K562 (cell line): ENCODE data around the gene SDS. TPM values are rescaled to one million over a fixed set of nuclear protein-coding genes. Genes with fewer than 3 reads are reported as not detected.

ENCODE experiments used
- ESRRA ChIP-seq: fragments of 450-650 bp; IDR thresholded peaks from 2 replicates; pipeline ENCODE4 v1.6.1; 2014; ENCODE audit warnings: low read depth, mild to moderate bottlenecking, moderate library complexity, borderline replicate concordance
- ETS2 ChIP-seq: IDR thresholded peaks from 2 replicates; pipeline ENCODE4 v1.6.1; 2016; ENCODE audit warnings: borderline replicate concordance, missing genetic modification characterization, mild to moderate bottlenecking, moderate library complexity, missing compliant biosample characterization; ENCODE audit not compliant: poor library complexity, severe bottlenecking
- GABPA ChIP-seq: fragments of 200-800 bp; sonication (Bioruptor generic); conservative IDR thresholded peaks from 2 replicates; pipeline ENCODE4 v1.6.1; 2016; ENCODE audit warnings: low read depth, missing genetic modification characterization, missing compliant biosample characterization
- HEY1 ChIP-seq: fragments of 250-450 bp; sonication (Bioruptor Pico); IDR thresholded peaks from 2 replicates; pipeline ENCODE4 v1.5.0; 2020; ENCODE audit warnings: mild to moderate bottlenecking, moderate library complexity, borderline replicate concordance
- JUN ChIP-seq, 2 experiments: sonication (generic) in 1 of 2; formaldehyde crosslinking in 1 of 2; IDR thresholded peaks; 2 replicates each; pipeline versions ENCODE4 v1.6.1 to v1.8.0; 2012 to 2022; ENCODE audit warnings: borderline replicate concordance in 2 of 2, mild to moderate bottlenecking in 2 of 2, improper control_type of control experiment in 1 of 2, low read depth in 1 of 2, low read length in 1 of 2, missing genetic modification reagents in 1 of 2
- KLF6 ChIP-seq: fragments of 250-450 bp; sonication (Bioruptor Pico); IDR thresholded peaks from 2 replicates; pipeline ENCODE4 v1.4.0; 2020; ENCODE audit warnings: mild to moderate bottlenecking, moderate library complexity, borderline replicate concordance
- MAZ ChIP-seq, 2 experiments: fragments of 450-650 bp in 1 of 2; sonication (generic) in 1 of 2; formaldehyde crosslinking; IDR thresholded peaks in 1 of 2; conservative IDR thresholded peaks in 1 of 2; 2 replicates each; pipeline versions ENCODE4 v1.4.0 to v1.5.0; 2020; ENCODE audit warnings: mild to moderate bottlenecking in 1 of 2, missing genetic modification reagents in 1 of 2
- NBN ChIP-seq: fragments of 450-650 bp; IDR thresholded peaks from 2 replicates; pipeline ENCODE4 v1.6.1; 2016; ENCODE audit warnings: low read depth, mild to moderate bottlenecking
- PHF20 ChIP-seq: fragments of 450-650 bp; IDR thresholded peaks from 2 replicates; pipeline ENCODE4 v1.6.1; 2018; ENCODE audit not compliant: partially characterized antibody
- POLR2AphosphoS5 ChIP-seq: IDR thresholded peaks from 2 replicates; pipeline ENCODE4 v1.6.1; 2011; ENCODE audit warnings: mild to moderate bottlenecking, low read depth, low read length, moderate library complexity; ENCODE audit not compliant: control insufficient read depth, insufficient read depth
- POLR2G ChIP-seq: fragments of 200-400 bp; formaldehyde crosslinking; IDR thresholded peaks from 2 replicates; pipeline ENCODE4 v1.6.1; 2017; ENCODE audit warnings: low read depth, mild to moderate bottlenecking, antibody characterized with exemption, low read length, moderate library complexity
- ZBTB17 ChIP-seq: fragments of 450-650 bp; formaldehyde crosslinking; IDR thresholded peaks from 2 replicates; pipeline ENCODE4 v1.4.0; 2020; ENCODE audit warnings: mild to moderate bottlenecking
- ZNF134 ChIP-seq: fragments of 250-450 bp; sonication (Bioruptor Pico); conservative IDR thresholded peaks from 2 replicates; pipeline ENCODE4 v1.4.0; 2020
- ZNF589 ChIP-seq: fragments of 200-800 bp; sonication (Bioruptor generic); IDR thresholded peaks from 2 replicates; pipeline ENCODE4 v1.6.1; 2016; ENCODE audit warnings: low read depth, missing genetic modification characterization, missing compliant biosample characterization
- ZNF717 ChIP-seq: fragments of 250-450 bp; sonication (Bioruptor Pico); IDR thresholded peaks from 2 replicates; pipeline ENCODE4 v1.5.0; 2021
- ZNF778 ChIP-seq: fragments of 450-650 bp; formaldehyde crosslinking; IDR thresholded peaks from 2 replicates; pipeline ENCODE4 v1.4.0; 2020; ENCODE audit warnings: mild to moderate bottlenecking, moderate library complexity
- polyA plus RNA-seq, 8 experiments: library from polyadenylated mRNA; depleted of rRNA in 4 of 8; stranded (reverse) in 5 of 8; unstranded in 3 of 8; fragments of >200 nt; fragmentation: Nextera tagmentation in 2 of 8; fragmentation: Illumina TruSeq in 1 of 8; extraction: Ambion mirVana in 2 of 8; extraction: Trizol in 1 of 8; gene quantifications; 2 replicates each; pipeline versions ENCODE4 v1.2.1 to v1.2.3, GENCODE V29; 2011 to 2014; ENCODE audit warnings: inconsistent platforms in 1 of 8, missing spikeins in 1 of 8
- total RNA-seq, 7 experiments: library from RNA; depleted of rRNA in 6 of 7; stranded (reverse); fragments of >200 nt in 6 of 7; fragmentation: Illumina TruSeq in 2 of 7; extraction: Trizol in 2 of 7; gene quantifications; 2 replicates each; pipeline versions ENCODE4 v1.2.1 to v1.2.3, GENCODE V29; 2011 to 2021; ENCODE audit warnings: low replicate concordance in 1 of 7
- TF ChIP-seq, protein P1 (sequence below): fragments of 450-650 bp; IDR thresholded peaks from 2 replicates; pipeline ENCODE4 v1.6.1; 2016; ENCODE audit warnings: borderline replicate concordance
- TF ChIP-seq, protein P2 (sequence below): fragments of 250-450 bp; sonication (Bioruptor Pico); IDR thresholded peaks from 2 replicates; pipeline ENCODE4 v1.8.0; 2021; ENCODE audit warnings: moderate library complexity, mild to moderate bottlenecking, inconsistent platforms
- TF ChIP-seq, protein P3 (sequence below): conservative IDR thresholded peaks from 2 replicates; pipeline ENCODE4 v1.6.1; 2011; ENCODE audit warnings: low read depth, mild to moderate bottlenecking, low read length; ENCODE audit not compliant: control insufficient read depth
- TF ChIP-seq, protein P4 (sequence below), 2 experiments: fragments of 450-650 bp; IDR thresholded peaks; 2 replicates each; pipeline ENCODE4 v1.6.1; 2016

SDS gene
- total and polyA plus RNA-seq, 9 of the 15 experiments (the other 6 are each of a cell fraction or from before 2014, with no cell fraction given) = 0.07 to 1.1 (median 0.12) TPM; not detected in 1

DNA sequence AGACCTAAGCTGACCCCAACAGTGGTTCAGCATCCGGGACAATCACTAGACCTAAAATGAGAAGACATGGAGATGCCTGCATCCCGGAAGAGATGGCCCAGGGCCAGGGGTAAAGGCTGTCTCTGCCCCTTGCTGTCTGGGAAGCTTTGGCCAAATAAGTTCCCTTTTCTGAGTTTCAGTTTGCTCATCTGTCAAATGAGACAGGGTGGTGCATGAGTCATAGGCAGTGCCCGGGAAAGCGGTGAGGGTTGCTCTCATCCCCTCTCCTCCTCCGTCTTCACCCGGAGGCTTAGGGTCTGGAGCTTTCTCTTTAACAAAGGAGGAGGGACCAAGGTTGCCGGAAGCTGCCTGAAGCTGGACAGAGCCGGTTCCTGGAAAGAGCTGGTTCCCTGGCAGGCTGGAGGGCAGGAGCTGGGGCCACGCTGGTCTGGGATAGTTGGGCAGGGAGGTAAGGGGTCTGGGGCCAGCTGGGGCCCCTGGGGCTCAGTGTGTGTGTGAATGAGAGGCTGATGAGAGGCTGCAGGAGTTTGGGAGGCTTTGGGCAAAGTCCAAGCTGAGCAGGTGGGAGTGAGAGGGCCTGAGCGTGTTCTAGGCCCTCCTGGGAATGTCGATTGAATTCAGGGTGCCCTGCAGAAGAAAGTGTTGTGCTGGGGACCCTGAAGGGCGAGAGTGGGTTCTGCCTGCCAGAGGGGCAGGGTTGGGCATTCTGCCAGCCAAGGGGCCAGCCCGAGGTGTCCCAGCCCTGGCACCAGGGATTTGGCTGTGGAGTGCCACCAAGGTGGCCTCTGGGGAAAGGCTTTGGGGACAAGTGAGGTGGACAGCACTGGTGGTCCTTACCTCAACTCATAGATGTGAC, 18.6 kb upstream of the SDS start, which contains the start of gene SDSL (continued):
- TF ChIP-seq, protein P1, sequence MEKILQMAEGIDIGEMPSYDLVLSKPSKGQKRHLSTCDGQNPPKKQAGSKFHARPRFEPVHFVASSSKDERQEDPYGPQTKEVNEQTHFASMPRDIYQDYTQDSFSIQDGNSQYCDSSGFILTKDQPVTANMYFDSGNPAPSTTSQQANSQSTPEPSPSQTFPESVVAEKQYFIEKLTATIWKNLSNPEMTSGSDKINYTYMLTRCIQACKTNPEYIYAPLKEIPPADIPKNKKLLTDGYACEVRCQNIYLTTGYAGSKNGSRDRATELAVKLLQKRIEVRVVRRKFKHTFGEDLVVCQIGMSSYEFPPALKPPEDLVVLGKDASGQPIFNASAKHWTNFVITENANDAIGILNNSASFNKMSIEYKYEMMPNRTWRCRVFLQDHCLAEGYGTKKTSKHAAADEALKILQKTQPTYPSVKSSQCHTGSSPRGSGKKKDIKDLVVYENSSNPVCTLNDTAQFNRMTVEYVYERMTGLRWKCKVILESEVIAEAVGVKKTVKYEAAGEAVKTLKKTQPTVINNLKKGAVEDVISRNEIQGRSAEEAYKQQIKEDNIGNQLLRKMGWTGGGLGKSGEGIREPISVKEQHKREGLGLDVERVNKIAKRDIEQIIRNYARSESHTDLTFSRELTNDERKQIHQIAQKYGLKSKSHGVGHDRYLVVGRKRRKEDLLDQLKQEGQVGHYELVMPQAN = peak; percentile 78; the same call in 1 of the 2 replicates
- TF ChIP-seq JUN (IDR thresholded peaks at IDR 0.05; ENCODE audit: borderline replicate concordance, low read depth, low read length) (peak; percentile 97), JUN (CRISPR knock-in tag; IDR thresholded peaks at IDR 0.05; ENCODE audit: borderline replicate concordance) (no peak), KLF6 (no peak), PHF20 (peak; percentile 67), ZNF717 (CRISPR knock-in tag) (0 out of 2 replicates have a peak, but pooled peaks have one; percentile 80), HEY1 (no peak), ZNF589 (CRISPR knock-in tag) (peak; percentile 78), NBN (peak; percentile 56; the same call in 1 of the 2 replicates), GABPA (tag) (peak; percentile 77), ETS2 (tag) (no peak), POLR2G (peak; percentile 88), POLR2AphosphoS5 (peak; percentile 77; the same call in 1 of the 2 replicates), MAZ (CRISPR knock-in tag; conservative IDR thresholded peaks at IDR 0.05 in 1 of 2, IDR thresholded peaks at IDR 0.05 in 1 of 2) (peak; percentile 43 to 52; a peak in 2 of 4 replicates), ZNF134 (CRISPR knock-in tag) (no peak), ESRRA (0 out of 2 replicates have a peak, but pooled peaks have one; percentile 40), ZBTB17 (CRISPR knock-in tag) (0 out of 2 replicates have a peak, but pooled peaks have one; percentile 51), ZNF778 (CRISPR knock-in tag) (no peak)
- TF ChIP-seq, protein P2, sequence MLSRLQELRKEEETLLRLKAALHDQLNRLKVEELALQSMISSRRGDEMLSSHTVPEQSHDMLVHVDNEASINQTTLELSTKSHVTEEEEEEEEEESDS (CRISPR knock-in tag) = no peak
- TF ChIP-seq, protein P3, sequence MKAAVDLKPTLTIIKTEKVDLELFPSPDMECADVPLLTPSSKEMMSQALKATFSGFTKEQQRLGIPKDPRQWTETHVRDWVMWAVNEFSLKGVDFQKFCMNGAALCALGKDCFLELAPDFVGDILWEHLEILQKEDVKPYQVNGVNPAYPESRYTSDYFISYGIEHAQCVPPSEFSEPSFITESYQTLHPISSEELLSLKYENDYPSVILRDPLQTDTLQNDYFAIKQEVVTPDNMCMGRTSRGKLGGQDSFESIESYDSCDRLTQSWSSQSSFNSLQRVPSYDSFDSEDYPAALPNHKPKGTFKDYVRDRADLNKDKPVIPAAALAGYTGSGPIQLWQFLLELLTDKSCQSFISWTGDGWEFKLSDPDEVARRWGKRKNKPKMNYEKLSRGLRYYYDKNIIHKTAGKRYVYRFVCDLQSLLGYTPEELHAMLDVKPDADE = no peak
- TF ChIP-seq, protein P4, sequence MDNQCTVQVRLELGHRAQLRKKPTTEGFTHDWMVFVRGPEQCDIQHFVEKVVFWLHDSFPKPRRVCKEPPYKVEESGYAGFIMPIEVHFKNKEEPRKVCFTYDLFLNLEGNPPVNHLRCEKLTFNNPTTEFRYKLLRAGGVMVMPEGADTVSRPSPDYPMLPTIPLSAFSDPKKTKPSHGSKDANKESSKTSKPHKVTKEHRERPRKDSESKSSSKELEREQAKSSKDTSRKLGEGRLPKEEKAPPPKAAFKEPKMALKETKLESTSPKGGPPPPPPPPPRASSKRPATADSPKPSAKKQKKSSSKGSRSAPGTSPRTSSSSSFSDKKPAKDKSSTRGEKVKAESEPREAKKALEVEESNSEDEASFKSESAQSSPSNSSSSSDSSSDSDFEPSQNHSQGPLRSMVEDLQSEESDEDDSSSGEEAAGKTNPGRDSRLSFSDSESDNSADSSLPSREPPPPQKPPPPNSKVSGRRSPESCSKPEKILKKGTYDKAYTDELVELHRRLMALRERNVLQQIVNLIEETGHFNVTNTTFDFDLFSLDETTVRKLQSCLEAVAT (IDR thresholded peaks at IDR 0.05) = peak in 1 of 2 experiments; percentile 68; a peak in 2 of 4 replicates
